IMR-90 (cell line): ENCODE data around the gene GOLIM4. TPM values are rescaled to one million over a fixed set of nuclear protein-coding genes. Genes with fewer than 3 reads are reported as not detected.

Source experiments
- ATAC-seq: fragments of 200-7000 bp; cut with Tn5 transposase; 2 replicates; pipeline ENCODE4 v1.9.1; 2020; ENCODE audit warnings: low read depth, mild to moderate bottlenecking, moderate library complexity
- BruUV-seq: library from RNA; stranded (reverse); fragments of 400-500 nt; replicated peaks from 2 replicates; lab custom pipeline; 2021; lab: Mats Ljungman, UMichigan
- CTCF ChIA-PET: fragments of 300-600 bp; formaldehyde crosslinking; extraction: SDS; loops from one replicate; lab custom pipeline; 2021; ENCODE audit warnings: antibody characterized with exemption; lab: Yijun Ruan, JAX
- POLR2A ChIA-PET: fragments of 300-600 bp; sonication (Branson Sonifier 250); formaldehyde crosslinking; loops from one replicate; lab custom pipeline; 2022; ENCODE audit warnings: antibody characterized with exemption; ENCODE audit not compliant: unreplicated experiment; lab: Charles Lee
- DNase-seq: peaks from one replicate; pipeline ENCODE4 v3.0.0; 2013
- H2AFZ ChIP-seq: replicated peaks from 2 replicates; pipeline ENCODE3; 2013; ENCODE audit warnings: low read length, mild to moderate bottlenecking; ENCODE audit not compliant: poor library complexity
- H2AK5ac ChIP-seq: 2 replicates; pipeline ENCODE4 v1.6.1; 2013; ENCODE audit warnings: low read depth, low read length, inconsistent platforms
- H2AK9ac ChIP-seq: replicated peaks from 2 replicates; pipeline ENCODE3; 2013; ENCODE audit warnings: mild to moderate bottlenecking, low read depth, low read length, moderate library complexity; ENCODE audit not compliant: poor library complexity
- H2BK120ac ChIP-seq: 2 replicates; pipeline ENCODE4 v1.6.1; 2013; ENCODE audit warnings: low read depth, low read length, inconsistent platforms
- H2BK15ac ChIP-seq: 3 replicates; pipeline ENCODE4 v1.6.1; 2013; ENCODE audit warnings: low read depth, low read length, inconsistent platforms
- H2BK20ac ChIP-seq: 2 replicates; pipeline ENCODE4 v1.6.1; 2013; ENCODE audit warnings: low read depth, mild to moderate bottlenecking, inconsistent platforms, low read length, moderate library complexity
- H2BK5ac ChIP-seq: 2 replicates; pipeline ENCODE4 v1.6.1; 2013; ENCODE audit warnings: mild to moderate bottlenecking, low read depth, low read length, inconsistent platforms; ENCODE audit not compliant: poor library complexity, severe bottlenecking
- H3K14ac ChIP-seq: replicated peaks from 2 replicates; pipeline ENCODE4 v1.6.1; 2013; ENCODE audit warnings: low read depth, low read length, inconsistent platforms
- H3K18ac ChIP-seq: 2 replicates; pipeline ENCODE4 v1.6.1; 2013; ENCODE audit warnings: low read depth, low read length, control low read depth
- H3K23ac ChIP-seq: 2 replicates; pipeline ENCODE4 v1.6.1; 2013; ENCODE audit warnings: low read depth, low read length, inconsistent platforms
- H3K27ac ChIP-seq: 2 replicates; pipeline ENCODE4 v1.5.1; 2013; ENCODE audit warnings: mild to moderate bottlenecking, control low read depth, low read length; ENCODE audit not compliant: insufficient read depth
- H3K27me3 ChIP-seq: 2 replicates; pipeline ENCODE4 v1.6.1; 2013; ENCODE audit warnings: low read length; ENCODE audit not compliant: control insufficient read depth, insufficient read depth
- H3K36me3 ChIP-seq: 2 replicates; pipeline ENCODE4 v1.6.1; 2013; ENCODE audit warnings: low read length, mixed read lengths; ENCODE audit not compliant: control insufficient read depth, insufficient read depth
- H3K4ac ChIP-seq: 2 replicates; pipeline ENCODE4 v1.6.1; 2013; ENCODE audit warnings: low read depth, low read length, inconsistent platforms
- H3K4me1 ChIP-seq: 2 replicates; pipeline ENCODE4 v1.6.1; 2013; ENCODE audit warnings: low read length, mixed read lengths; ENCODE audit not compliant: control insufficient read depth, insufficient read depth
- H3K4me2 ChIP-seq: 2 replicates; pipeline ENCODE4 v1.6.1; 2013; ENCODE audit warnings: low read depth, mild to moderate bottlenecking, control low read depth, low read length, moderate library complexity
- H3K4me3 ChIP-seq: 2 replicates; pipeline ENCODE4 v1.5.1; 2013; ENCODE audit warnings: low read depth, mild to moderate bottlenecking, control low read depth, low read length, moderate library complexity; ENCODE audit not compliant: insufficient read depth
- H3K56ac ChIP-seq: 2 replicates; pipeline ENCODE4 v1.6.1; 2013; ENCODE audit warnings: low read length, inconsistent platforms; ENCODE audit not compliant: insufficient read depth; ENCODE audit errors: extremely low read depth
- H3K79me1 ChIP-seq, 2 experiments: 2 replicates each; pipeline ENCODE4 v1.6.1; 2013; ENCODE audit warnings: low read length in 2 of 2, inconsistent platforms in 1 of 2, low read depth in 1 of 2
- H3K9ac ChIP-seq: 2 replicates; pipeline ENCODE4 v1.6.1; 2013; ENCODE audit warnings: low read depth, low read length, control low read depth
- H3K9me1 ChIP-seq: 2 replicates; pipeline ENCODE4 v1.6.1; 2013; ENCODE audit warnings: low read length, inconsistent platforms; ENCODE audit not compliant: insufficient read depth
- H3K9me3 ChIP-seq: 2 replicates; pipeline ENCODE4 v1.6.1; 2013; ENCODE audit warnings: low read length; ENCODE audit not compliant: control insufficient read depth, insufficient read depth
- H4K20me1 ChIP-seq: 2 replicates; pipeline ENCODE4 v1.6.1; 2013; ENCODE audit warnings: low read length, inconsistent platforms; ENCODE audit not compliant: insufficient read depth
- H4K5ac ChIP-seq: 2 replicates; pipeline ENCODE4 v1.6.1; 2013; ENCODE audit warnings: mild to moderate bottlenecking, low read depth, low read length, control low read depth
- H4K8ac ChIP-seq, 2 experiments: 2 replicates each; pipeline ENCODE4 v1.6.1; 2013; ENCODE audit warnings: low read depth in 2 of 2, low read length in 2 of 2, control low read depth in 1 of 2, inconsistent platforms in 1 of 2
- H4K91ac ChIP-seq: 2 replicates; pipeline ENCODE4 v1.6.1; 2013; ENCODE audit warnings: low read depth, low read length, inconsistent platforms; ENCODE audit not compliant: insufficient read depth
- CEBPB ChIP-seq: IDR thresholded peaks from 2 replicates; pipeline ENCODE4 v1.6.1; 2012; ENCODE audit warnings: low read depth, low read length, improper control_type of control experiment
- CHD1 ChIP-seq: IDR thresholded peaks from 2 replicates; pipeline ENCODE4 v1.6.1; 2012; ENCODE audit warnings: low read depth, low read length, improper control_type of control experiment
- CTCF ChIP-seq: conservative IDR thresholded peaks from 2 replicates; pipeline ENCODE4 v1.5.1; 2012; ENCODE audit warnings: mild to moderate bottlenecking, low read depth, low read length, improper control_type of control experiment
- FOS ChIP-seq: fragments of 150-350 bp; IDR thresholded peaks from 2 replicates; pipeline ENCODE4 v1.6.1; 2016; ENCODE audit warnings: low read depth, low read length
- MAZ ChIP-seq: IDR thresholded peaks from 2 replicates; pipeline ENCODE4 v1.6.1; 2012; ENCODE audit warnings: low read depth, mild to moderate bottlenecking, low read length, improper control_type of control experiment, moderate library complexity, borderline replicate concordance
- MXI1 ChIP-seq: IDR thresholded peaks from 2 replicates; pipeline ENCODE4 v1.6.1; 2012; ENCODE audit warnings: low read depth, mild to moderate bottlenecking, low read length, moderate library complexity, borderline replicate concordance
- RAD21 ChIP-seq: IDR thresholded peaks from 2 replicates; pipeline ENCODE4 v1.6.1; 2012; ENCODE audit warnings: low read length, improper control_type of control experiment
- RFX5 ChIP-seq: IDR thresholded peaks from 2 replicates; pipeline ENCODE4 v1.8.0; 2012; ENCODE audit warnings: low read depth, mild to moderate bottlenecking, low read length, moderate library complexity
- dilution Hi-C: fragments of 300-500 bp; cut with HindIII; formaldehyde crosslinking; loops from one replicate; pipeline ENCODE4 v1.14.3; 2018; ENCODE audit warnings: low sequenced_read_pairs; ENCODE audit not compliant: unreplicated experiment
- in situ Hi-C: fragments of 300-500 bp; cut with MboI; formaldehyde crosslinking; loops from 3 replicates; pipeline ENCODE4 v1.14.3; 2019; ENCODE audit warnings: low sequenced_read_pairs, inconsistent platforms, mixed read lengths
- intact Hi-C: fragments of 100-400 bp; cut with micrococcal nuclease; formaldehyde crosslinking; loops from 2 replicates; pipeline ENCODE4 v1.10.0; 2022
- polyA plus RNA-seq, 3 experiments: library from polyadenylated mRNA; depleted of rRNA; stranded (reverse); fragments of >200 nt; gene quantifications; 2 replicates each; pipeline ENCODE4 v1.2.3, GENCODE V29; 2012; ENCODE audit warnings: low replicate concordance in 1 of 3
- total RNA-seq: library from RNA; depleted of rRNA; stranded (reverse); fragments of >200 nt; gene quantifications from 2 replicates; pipeline ENCODE4 v1.2.3, GENCODE V29; 2012
- TF ChIP-seq, protein P1 (sequence below): fragments of 150-350 bp; IDR thresholded peaks from 2 replicates; pipeline ENCODE4 v1.6.1; 2017; ENCODE audit warnings: mild to moderate bottlenecking, antibody characterized with exemption, low read length, low read depth

The GOLIM4 gene
- total and polyA plus RNA-seq, 2 of the 4 experiments (the other 2 are of a cell fraction), result 44.6 to 71.2 TPM

DNA sequence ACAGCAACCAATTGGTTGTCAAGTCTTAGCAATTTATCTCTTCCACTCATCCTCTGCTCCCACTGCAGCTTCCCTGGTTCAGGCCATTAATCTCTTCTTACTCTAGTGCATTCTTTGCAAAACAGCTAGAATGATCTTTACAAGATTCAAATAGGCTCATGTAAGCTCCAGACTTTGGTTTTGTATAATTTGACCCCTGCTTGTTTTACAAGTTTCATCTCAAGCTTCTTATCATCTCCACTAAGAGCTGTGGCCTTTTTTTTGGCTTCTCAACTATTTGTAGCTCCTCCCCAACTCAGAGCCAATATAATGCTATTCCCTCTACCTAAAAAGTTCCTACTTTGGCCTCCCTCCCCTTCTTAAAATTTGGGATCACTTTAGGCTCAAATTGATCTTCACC lies 121.8 kb downstream of the GOLIM4 start:
- no peak overlapping the region for H2AFZ ChIP-seq
- H3K4me3 ChIP-seq, result no peak overlapping the region
- no peak overlapping the region for H3K18ac ChIP-seq
- ChIA-PET POLR2A (no interaction called here), CTCF (no interaction called here)
- no TSS peak for BruUV-seq
- H3K56ac ChIP-seq, result no peak overlapping the region
- no peak overlapping the region for H2BK15ac ChIP-seq
- in situ Hi-C loops (no loop called here), dilution Hi-C loops (no loop called here), intact Hi-C loops (no loop called here)
- H3K36me3 ChIP-seq, result no peaks in the 10 kb centered on the region
- H2BK20ac ChIP-seq, result no peak overlapping the region
- H3K79me1 ChIP-seq, result no peaks in the 10 kb centered on the region
- no peak overlapping the region for H2AK9ac ChIP-seq
- H4K91ac ChIP-seq, result no peak overlapping the region
- H3K9me1 ChIP-seq, result no peaks in the 10 kb centered on the region
- no peak overlapping the region for H3K14ac ChIP-seq
- ATAC-seq (no peak), DNase-seq (no peak)
- H3K27ac ChIP-seq, result no peak overlapping the region
- no peaks in the 10 kb centered on the region for H3K9me3 ChIP-seq
- TF ChIP-seq FOS (no peak), MXI1 (no peak), MAZ (no peak), RFX5 (no peak), CHD1 (no peak), CEBPB (no peak), CTCF (no peak), RAD21 (no peak)
- TF ChIP-seq, protein P1, sequence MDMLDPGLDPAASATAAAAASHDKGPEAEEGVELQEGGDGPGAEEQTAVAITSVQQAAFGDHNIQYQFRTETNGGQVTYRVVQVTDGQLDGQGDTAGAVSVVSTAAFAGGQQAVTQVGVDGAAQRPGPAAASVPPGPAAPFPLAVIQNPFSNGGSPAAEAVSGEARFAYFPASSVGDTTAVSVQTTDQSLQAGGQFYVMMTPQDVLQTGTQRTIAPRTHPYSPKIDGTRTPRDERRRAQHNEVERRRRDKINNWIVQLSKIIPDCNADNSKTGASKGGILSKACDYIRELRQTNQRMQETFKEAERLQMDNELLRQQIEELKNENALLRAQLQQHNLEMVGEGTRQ, result no peak
- H4K20me1 ChIP-seq, result no peaks in the 10 kb centered on the region
- H4K5ac ChIP-seq, result no peak overlapping the region
- H3K27me3 ChIP-seq, result no peaks in the 10 kb centered on the region
- H2AK5ac ChIP-seq, result no peak overlapping the region
- H3K4me2 ChIP-seq, result no peak overlapping the region
- no peak overlapping the region for H2BK120ac ChIP-seq
- no peak overlapping the region for H2BK5ac ChIP-seq
- no peak overlapping the region for H4K8ac ChIP-seq
- no peak overlapping the region for H3K4ac ChIP-seq
- no peak overlapping the region for H3K23ac ChIP-seq
- no peaks in the 10 kb centered on the region for H3K4me1 ChIP-seq
- no peak overlapping the region for H3K9ac ChIP-seq
